Mesenchymal stem cell (in vitro differentiated cells and primary cell): Measurements from ENCODE around the gene MAP1A.
"Not testable (repeated sequence)": the region's sequence is repeated elsewhere in the genome, so short reads cannot be mapped to it uniquely, and the experiment has no call there.

Experiments
- DNase-seq: peaks from one replicate; pipeline ENCODE4 v3.0.0-alpha.2; 2013
- H2AFZ ChIP-seq: one replicate; pipeline ENCODE4 v1.6.1; 2013; ENCODE audit warnings: low read depth, mild to moderate bottlenecking, control low read depth, inconsistent platforms, low read length, moderate library complexity
- H2AK5ac ChIP-seq: 2 replicates; pipeline ENCODE4 v1.6.1; 2013; ENCODE audit warnings: low read length, moderate library complexity, mild to moderate bottlenecking, inconsistent platforms; ENCODE audit not compliant: severe bottlenecking
- H2BK120ac ChIP-seq: one replicate; pipeline ENCODE4 v1.6.1; 2013; ENCODE audit warnings: low read depth, mild to moderate bottlenecking, inconsistent platforms, low read length, moderate library complexity
- H2BK12ac ChIP-seq, 2 experiments: one replicate each; pipeline ENCODE4 v1.6.1; 2013; ENCODE audit warnings: inconsistent platforms in 2 of 2, low read length in 2 of 2, mild to moderate bottlenecking in 2 of 2, moderate library complexity in 2 of 2, control low read depth in 1 of 2
- H2BK15ac ChIP-seq: one replicate; pipeline ENCODE4 v1.6.1; 2013; ENCODE audit warnings: mild to moderate bottlenecking, low read depth, inconsistent platforms; ENCODE audit not compliant: poor library complexity, severe bottlenecking
- H2BK5ac ChIP-seq: 2 replicates; pipeline ENCODE4 v1.6.1; 2013; ENCODE audit warnings: low read depth, mild to moderate bottlenecking, low read length, control low read depth, inconsistent platforms; ENCODE audit not compliant: poor library complexity, severe bottlenecking
- H3K14ac ChIP-seq, 2 experiments: one replicate each; pipeline ENCODE4 v1.6.1; 2013; ENCODE audit warnings: inconsistent platforms in 2 of 2, low read length in 2 of 2, control low read depth in 1 of 2, mild to moderate bottlenecking in 1 of 2, moderate library complexity in 1 of 2
- H3K18ac ChIP-seq, 2 experiments: one replicate each; pipeline ENCODE4 v1.6.1; 2013; ENCODE audit warnings: inconsistent platforms in 2 of 2, low read length in 2 of 2, control low read depth in 1 of 2, low read depth in 1 of 2, mild to moderate bottlenecking in 1 of 2
- H3K23ac ChIP-seq, 2 experiments: one replicate each; pipeline ENCODE4 v1.6.1; 2013; ENCODE audit warnings: inconsistent platforms in 2 of 2, low read length in 2 of 2, mild to moderate bottlenecking in 2 of 2, moderate library complexity in 2 of 2, control low read depth in 1 of 2
- H3K27ac ChIP-seq: 2 replicates; pipeline ENCODE4 v1.5.1; 2013; ENCODE audit warnings: mild to moderate bottlenecking, moderate library complexity, low read length, control low read depth, inconsistent platforms; ENCODE audit not compliant: poor library complexity, severe bottlenecking
- H3K27me3 ChIP-seq, 2 experiments: 2 replicates each; pipeline versions ENCODE4 v1.6.1 to v1.7.0; 2013; ENCODE audit warnings: low read length in 2 of 2, mild to moderate bottlenecking in 2 of 2, moderate library complexity in 2 of 2, control low read depth in 1 of 2, inconsistent platforms in 1 of 2; ENCODE audit not compliant: control insufficient read depth in 1 of 2, insufficient read depth in 1 of 2
- H3K36me3 ChIP-seq, 2 experiments: 2 replicates each; pipeline versions ENCODE4 v1.6.1 to v1.7.0; 2013; ENCODE audit warnings: low read length in 2 of 2, control low read depth in 1 of 2, inconsistent platforms in 1 of 2, low read depth in 1 of 2, mild to moderate bottlenecking in 1 of 2; ENCODE audit not compliant: insufficient read depth in 2 of 2, control insufficient read depth in 1 of 2
- H3K4ac ChIP-seq, 2 experiments: one replicate each; pipeline ENCODE4 v1.6.1; 2013; ENCODE audit warnings: inconsistent platforms in 2 of 2, low read length in 2 of 2, mild to moderate bottlenecking in 2 of 2, moderate library complexity in 2 of 2, control low read depth in 1 of 2, low read depth in 1 of 2
- H3K4me1 ChIP-seq: 2 replicates; pipeline ENCODE4 v1.6.1; 2013; ENCODE audit warnings: low read depth, low read length, control low read depth; ENCODE audit not compliant: control insufficient read depth, insufficient read depth
- H3K4me2 ChIP-seq: 2 replicates; pipeline ENCODE4 v1.6.1; 2013; ENCODE audit warnings: low read length, mild to moderate bottlenecking, inconsistent platforms; ENCODE audit not compliant: poor library complexity, severe bottlenecking
- H3K4me3 ChIP-seq, 2 experiments: 2 replicates each; pipeline versions ENCODE4 v1.5.1 to v1.7.0; 2013; ENCODE audit warnings: low read length in 2 of 2, mild to moderate bottlenecking in 2 of 2, control low read depth in 1 of 2, low read depth in 1 of 2; ENCODE audit not compliant: insufficient read depth in 1 of 2
- H3K79me1 ChIP-seq: replicated peaks from 2 replicates; pipeline ENCODE4 v1.6.1; 2013; ENCODE audit warnings: mild to moderate bottlenecking, control low read depth, low read length, inconsistent platforms; ENCODE audit not compliant: poor library complexity, severe bottlenecking
- H3K9ac ChIP-seq: 2 replicates; pipeline ENCODE4 v1.7.0; 2013; ENCODE audit warnings: mild to moderate bottlenecking, low read length, moderate library complexity
- H3K9me3 ChIP-seq: 2 replicates; pipeline ENCODE4 v1.7.0; 2013; ENCODE audit warnings: mild to moderate bottlenecking, low read length; ENCODE audit not compliant: control insufficient read depth
- H4K8ac ChIP-seq: one replicate; pipeline ENCODE4 v1.6.1; 2013; ENCODE audit warnings: inconsistent platforms, mild to moderate bottlenecking, low read length, moderate library complexity
- H4K91ac ChIP-seq: one replicate; pipeline ENCODE4 v1.6.1; 2013; ENCODE audit warnings: mild to moderate bottlenecking, low read length, inconsistent platforms
- WGBS: methylation state at CpG from one replicate; pipeline ENCODE4 v1.1.7; 2013; ENCODE audit warnings: mixed read lengths; 5-methylcytosine and 5-hydroxymethylcytosine counted together

Gene MAP1A

DNA sequence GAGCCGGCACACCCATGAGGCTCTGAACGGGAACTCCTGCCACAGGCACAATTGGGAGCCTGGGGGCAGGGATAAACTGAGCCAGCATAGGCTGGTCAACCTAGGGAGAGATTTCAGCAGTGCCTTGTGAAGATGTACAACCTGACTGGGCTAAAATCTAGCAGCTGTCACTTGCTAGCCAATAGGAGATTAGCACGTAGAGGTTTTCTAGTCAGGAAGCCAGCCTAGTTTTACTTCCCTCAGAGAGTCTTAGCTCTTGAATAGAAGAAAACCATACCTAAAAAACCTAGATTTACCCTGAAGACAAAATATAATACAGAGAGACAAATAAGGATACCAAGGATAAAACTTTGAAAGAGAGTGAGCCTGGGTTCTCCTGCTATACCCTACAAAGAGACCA lies 45.3 kb downstream of the MAP1A start:
- H3K79me1 ChIP-seq, H3K14ac ChIP-seq, H3K27me3 ChIP-seq, H4K91ac ChIP-seq, H3K23ac ChIP-seq, H3K36me3 ChIP-seq, H2BK12ac ChIP-seq, H3K4me3 ChIP-seq, H3K4ac ChIP-seq, H3K9me3 ChIP-seq, H2BK15ac ChIP-seq, DNase-seq, H4K8ac ChIP-seq, H3K9ac ChIP-seq, H3K18ac ChIP-seq, H2BK5ac ChIP-seq, H3K4me1 ChIP-seq, H3K4me2 ChIP-seq, H3K27ac ChIP-seq, H2BK120ac ChIP-seq, H2AFZ ChIP-seq, H2AK5ac ChIP-seq: not testable (repeated sequence)
- no CpG with 5 or more reads among the region's 3 CpGs for WGBS

DNA sequence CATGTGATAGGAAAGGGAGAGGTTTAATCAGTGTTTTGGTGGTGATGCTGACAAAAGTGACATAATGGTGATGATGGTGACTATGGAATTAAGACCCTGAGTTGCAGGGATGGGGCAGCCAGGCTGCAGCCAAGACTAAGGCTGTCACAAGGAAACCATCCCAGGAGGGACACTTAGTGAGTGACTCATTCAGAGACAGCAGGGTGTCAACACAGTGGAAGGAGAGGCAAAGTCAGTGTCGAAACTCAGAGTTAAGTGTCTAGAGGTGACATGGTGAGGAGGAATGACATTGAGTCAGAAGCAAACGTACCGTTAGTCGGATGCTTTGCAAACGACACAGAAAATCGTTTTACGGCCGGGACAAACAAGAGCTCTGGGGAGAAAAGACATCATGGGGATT lies 46.4 kb downstream of the MAP1A start:
- not testable (repeated sequence) for H3K9ac ChIP-seq, H4K91ac ChIP-seq, H2AK5ac ChIP-seq, H3K4me3 ChIP-seq, H3K14ac ChIP-seq, H3K36me3 ChIP-seq, H2BK120ac ChIP-seq, H3K27ac ChIP-seq, H2BK5ac ChIP-seq, DNase-seq, H3K4me2 ChIP-seq, H2AFZ ChIP-seq, H3K9me3 ChIP-seq, H3K4ac ChIP-seq, H3K4me1 ChIP-seq, H3K79me1 ChIP-seq, H3K23ac ChIP-seq, H3K18ac ChIP-seq, H4K8ac ChIP-seq, H3K27me3 ChIP-seq, H2BK12ac ChIP-seq, H2BK15ac ChIP-seq
- no CpG with 5 or more reads among the region's 8 CpGs for WGBS

DNA sequence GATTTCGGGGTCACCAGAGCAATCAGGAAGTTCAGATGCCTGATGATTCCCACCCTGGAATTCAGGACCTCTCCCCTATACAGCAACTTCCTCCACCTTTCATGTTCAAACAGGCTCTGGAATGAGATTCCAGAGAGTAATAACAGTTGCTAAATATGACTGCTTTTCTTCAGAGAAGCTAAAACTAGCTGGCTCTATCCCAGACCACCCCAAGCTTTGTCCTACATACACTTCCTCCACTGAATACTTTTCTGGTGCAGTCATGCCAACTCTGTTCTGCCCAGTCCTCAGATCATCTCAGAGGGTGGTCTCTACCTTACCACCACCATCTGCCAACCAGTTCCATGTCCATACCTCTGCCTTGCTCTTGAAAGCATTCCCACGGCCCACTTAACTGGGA lies 49.2 kb downstream of the MAP1A start:
- not testable (repeated sequence) for H2BK120ac ChIP-seq, H3K14ac ChIP-seq, H4K91ac ChIP-seq, H3K4me3 ChIP-seq, H2BK5ac ChIP-seq, H3K79me1 ChIP-seq, H3K4ac ChIP-seq, H3K36me3 ChIP-seq, H2BK15ac ChIP-seq, H3K9me3 ChIP-seq, H2AFZ ChIP-seq, H3K27me3 ChIP-seq, H2AK5ac ChIP-seq, H3K23ac ChIP-seq, H3K9ac ChIP-seq, H3K27ac ChIP-seq, DNase-seq, H2BK12ac ChIP-seq, H3K4me2 ChIP-seq, H3K18ac ChIP-seq, H3K4me1 ChIP-seq, H4K8ac ChIP-seq
- no CpG with 5 or more reads among the region's 2 CpGs for WGBS

DNA sequence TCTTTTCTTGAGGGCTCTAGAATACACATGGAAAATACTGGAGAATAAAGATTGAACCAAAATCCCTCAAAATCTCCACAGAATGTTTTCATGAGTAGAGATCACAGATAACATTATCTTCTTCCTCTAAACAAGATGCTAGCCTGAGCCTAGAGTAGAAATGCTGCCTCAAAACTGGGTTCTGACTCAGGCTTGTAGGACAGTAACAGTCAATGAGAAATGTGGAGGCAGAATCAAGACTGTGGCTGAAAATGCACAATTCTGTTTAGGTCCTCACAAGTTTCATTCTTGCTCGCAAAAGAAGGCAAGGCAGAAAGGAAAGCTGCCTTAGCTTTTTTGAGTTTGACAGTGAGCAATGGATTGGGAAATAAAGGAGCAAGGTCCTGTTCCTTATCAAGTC lies 57.2 kb downstream of the MAP1A start:
- not testable (repeated sequence) for H3K23ac ChIP-seq, H3K4me2 ChIP-seq, H2BK5ac ChIP-seq, H2BK12ac ChIP-seq, H3K14ac ChIP-seq, H3K9me3 ChIP-seq, H2AK5ac ChIP-seq, H3K18ac ChIP-seq, H3K27me3 ChIP-seq, H4K8ac ChIP-seq, H2AFZ ChIP-seq, H3K4ac ChIP-seq, H3K9ac ChIP-seq, H3K4me1 ChIP-seq, H4K91ac ChIP-seq, H3K4me3 ChIP-seq, H3K36me3 ChIP-seq, DNase-seq, H3K79me1 ChIP-seq, H2BK120ac ChIP-seq, H2BK15ac ChIP-seq, H3K27ac ChIP-seq
- no CpG with 5 or more reads among the region's 1 CpG for WGBS
